Stimulated activated naive CD8-positive, alpha-beta T cell treated with anti-CD3 and anti-CD28 coated beads, Interleukin-15, Interleukin-2, amounts not matched to agents 100 ng/mL and 50 ng/mL, for 24 hours (primary cell): ENCODE data around the gene OR4E2.

ENCODE experiments used
- H3K27ac Mint-ChIP-seq: one replicate; pipeline ENCODE4 v1.8.0; 2021; ENCODE audit warnings: mild to moderate bottlenecking, mixed read lengths
- H3K27me3 Mint-ChIP-seq: one replicate; pipeline ENCODE4 v1.8.0; 2021; ENCODE audit warnings: mixed read lengths
- H3K36me3 Mint-ChIP-seq: one replicate; pipeline ENCODE4 v1.8.0; 2021; ENCODE audit warnings: low read depth, mixed read lengths
- H3K4me1 Mint-ChIP-seq: one replicate; pipeline ENCODE4 v1.8.0; 2021; ENCODE audit warnings: low read depth, mixed read lengths
- H3K4me3 Mint-ChIP-seq: one replicate; pipeline ENCODE4 v1.8.0; 2021; ENCODE audit warnings: mild to moderate bottlenecking, mixed read lengths
- H3K9me3 Mint-ChIP-seq: one replicate; pipeline ENCODE4 v1.8.0; 2021; ENCODE audit warnings: mixed read lengths

Gene OR4E2

GRCh38 chr14:21712036-21712435 lies 58.4 kb downstream of the OR4E2 start:
- Mint-ChIP-seq H3K27me3 (peaks cover 38% of the 10 kb centered on the region), H3K27ac (no peak overlapping the region), H3K9me3 (no peaks in the 10 kb centered on the region), H3K36me3 (no peaks in the 10 kb centered on the region), H3K4me1 (no peaks in the 10 kb centered on the region), H3K4me3 (peak overlapping the region; percentile 60)

- peaks cover 36% of the 10 kb centered on the region for H3K27me3 Mint-ChIP-seq
- H3K36me3 Mint-ChIP-seq, result no peaks in the 10 kb centered on the region
- H3K27ac Mint-ChIP-seq, result peak overlapping the region; percentile 22
- peak overlapping the region; percentile 71 for H3K4me3 Mint-ChIP-seq
- H3K4me1 Mint-ChIP-seq, result no peaks in the 10 kb centered on the region
- no peaks in the 10 kb centered on the region for H3K9me3 Mint-ChIP-seq
These were observed 60.8 kb downstream of the OR4E2 start for GRCh38 chr14:21714318-21714929.
